DMS79 treated with DMSO at 0.1 percent for 48 hours (cell line): ENCODE data around the gene TSPAN5.

Experiments
- DNase-seq: peaks from one replicate; lab custom pipeline; 2025; lab: John Stamatoyannopoulos, UW

Gene TSPAN5

DNA sequence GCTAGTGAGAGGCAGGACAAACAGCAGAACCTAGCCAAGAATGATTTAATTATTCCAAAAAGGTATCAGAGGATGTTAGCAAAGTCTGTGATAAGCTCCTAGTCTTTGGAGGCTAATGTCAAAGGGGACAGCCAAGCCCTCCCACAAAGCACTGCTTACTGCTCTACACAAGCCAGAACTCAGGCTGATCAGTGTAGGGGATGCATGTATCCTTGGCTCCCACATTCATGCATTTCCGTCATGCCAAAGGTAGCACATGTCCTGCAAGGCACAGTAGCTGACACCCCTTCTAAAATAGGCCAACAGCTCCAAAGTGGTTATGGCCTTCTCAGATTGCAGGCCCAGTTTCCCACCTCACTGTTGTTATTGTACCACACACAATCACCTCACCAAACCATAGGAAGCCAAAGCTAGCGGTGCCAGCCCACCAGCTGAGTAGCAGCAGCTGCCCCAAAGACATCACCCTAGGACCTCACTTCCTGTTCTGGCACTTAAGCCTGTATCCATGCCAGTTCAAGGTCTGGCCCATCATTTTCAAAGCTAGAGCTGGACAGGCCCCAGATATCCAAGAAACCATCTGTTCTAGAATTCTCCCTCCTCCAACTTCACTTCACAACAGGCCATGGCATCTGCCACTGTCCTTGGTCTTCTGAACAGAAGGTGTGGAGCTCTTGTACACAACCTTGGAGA is 40.9 kb downstream of the TSPAN5 start:
- DNase-seq, result no peak

DNA sequence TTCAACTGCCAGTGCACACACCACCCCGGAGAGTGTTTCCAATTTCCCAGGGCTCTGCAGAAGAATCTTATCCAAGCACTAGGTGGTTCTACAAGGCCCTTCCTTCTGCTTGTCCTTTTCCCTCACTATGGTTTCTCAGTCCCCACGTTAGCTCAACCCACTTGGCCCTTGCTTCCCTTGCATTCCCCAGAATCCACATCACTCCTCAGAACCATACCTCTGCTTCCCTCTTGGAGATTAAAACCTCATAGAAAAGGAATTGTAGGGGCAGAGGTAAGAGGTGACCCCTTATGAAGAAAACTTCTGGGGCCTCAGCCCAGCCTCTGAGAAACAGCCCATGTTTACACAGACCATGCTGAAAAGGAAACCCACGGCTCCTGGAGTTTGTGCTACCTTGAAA is 42.4 kb downstream of the TSPAN5 start:
- DNase-seq, result no peak

- no peak for DNase-seq
Observed at GRCh38 chr4:98614662-98615061, 43.7 kb downstream of the TSPAN5 start.

GRCh38 chr4:98614094-98614493 is 44.3 kb downstream of the TSPAN5 start:
- DNase-seq, result no peak

DNA sequence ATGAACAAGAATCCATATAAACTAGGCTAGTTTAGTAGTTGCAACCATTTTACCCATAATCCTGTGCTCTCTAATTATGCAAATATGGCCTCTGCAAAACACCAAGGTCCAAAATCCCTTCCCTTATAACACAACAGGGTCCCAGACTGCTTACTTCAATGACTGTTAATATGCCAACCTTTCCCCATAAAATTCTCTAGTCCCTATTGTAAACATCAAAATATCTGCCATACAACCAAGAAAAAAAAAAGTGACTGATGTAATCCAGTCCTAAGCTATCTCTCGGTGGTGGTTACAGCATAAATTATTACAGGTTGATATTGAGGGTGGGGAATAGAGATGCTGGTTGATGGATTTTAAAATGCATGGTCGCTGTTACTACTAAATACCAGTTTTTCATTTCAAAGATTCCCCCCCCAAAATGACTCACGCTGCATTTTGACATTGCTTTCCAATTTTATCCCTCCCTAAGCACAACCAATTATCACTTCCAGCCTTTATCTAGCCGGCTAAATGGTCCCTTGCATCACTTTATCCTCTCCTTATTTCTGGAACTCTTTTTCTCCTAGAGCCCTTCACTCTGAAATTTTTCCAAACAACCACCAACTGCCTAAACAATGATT is 44.8 kb downstream of the TSPAN5 start:
- DNase-seq, result no peak

- no peak for DNase-seq
Observed at GRCh38 chr4:98612318-98613250, 45.8 kb downstream of the TSPAN5 start.

DNA sequence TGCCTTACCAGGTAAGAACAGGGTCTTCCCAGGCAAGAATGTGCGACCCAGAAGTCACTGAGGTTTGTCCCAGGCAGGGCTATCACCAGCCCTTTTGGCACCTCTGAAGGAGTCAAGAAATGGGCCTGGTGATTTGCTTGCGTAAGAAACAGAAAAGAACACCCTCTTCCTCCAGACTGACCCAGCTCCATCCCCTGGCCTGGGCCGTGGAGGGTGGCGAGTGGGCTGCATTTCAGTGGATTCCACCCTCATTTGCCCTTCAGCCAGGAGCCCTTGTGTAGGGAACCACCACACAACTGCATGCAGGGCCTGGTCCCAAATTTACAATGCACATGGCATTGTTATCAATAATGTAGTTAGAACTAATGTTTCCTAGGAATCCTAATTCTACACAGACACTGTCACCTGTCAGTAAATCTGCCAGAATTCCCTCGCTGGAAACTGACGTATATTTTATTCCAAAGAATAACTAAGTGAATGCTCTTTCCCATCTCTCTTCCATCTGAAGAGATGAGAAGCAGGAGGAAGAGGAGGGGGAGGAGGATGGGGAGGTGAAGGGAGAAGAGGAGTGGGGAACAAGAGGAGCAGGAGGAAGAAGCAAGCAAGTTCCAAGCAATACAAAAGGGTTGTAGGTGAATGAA is 46.6 kb downstream of the TSPAN5 start:
- DNase-seq, result no peak

DNA sequence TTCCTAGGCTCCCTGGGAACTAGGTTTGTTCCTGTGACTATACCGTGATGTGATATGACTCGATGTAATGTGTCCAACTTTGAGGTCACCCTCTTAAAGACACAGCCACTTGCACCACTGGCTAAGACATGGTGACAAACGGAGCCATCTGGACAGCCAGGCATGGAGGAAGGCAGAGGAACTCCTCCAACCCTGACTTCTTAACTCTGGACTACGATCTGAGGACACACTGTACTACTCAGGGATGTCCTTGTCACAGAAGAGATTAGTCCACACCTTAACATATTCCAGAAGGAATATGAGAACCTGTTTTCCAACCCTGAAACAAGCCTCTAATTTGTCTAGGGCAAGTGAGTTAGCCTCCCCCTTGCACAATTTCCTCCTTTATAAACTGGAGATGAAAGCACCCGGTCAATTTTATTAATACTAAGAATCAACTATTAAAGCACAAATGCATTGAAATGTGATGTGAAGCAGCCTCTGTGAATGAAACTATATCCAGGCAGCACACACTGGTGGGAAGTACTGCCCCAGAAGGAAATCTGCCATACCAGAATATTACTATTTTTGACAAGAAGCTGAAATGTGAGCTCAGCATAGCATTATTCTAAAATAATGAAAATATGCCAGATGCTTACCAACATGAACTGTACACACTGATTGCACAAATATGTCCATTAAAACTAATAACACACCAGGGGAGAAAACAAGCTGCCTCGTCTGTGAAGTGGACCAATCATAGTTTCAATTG is 47.3 kb downstream of the TSPAN5 start:
- DNase-seq, result no peak

GRCh38 chr4:98610431-98610830 is 48.0 kb downstream of the TSPAN5 start:
- no peak for DNase-seq

- no peak for DNase-seq
Observed at GRCh38 chr4:98609934-98610333, 48.5 kb downstream of the TSPAN5 start.

GRCh38 chr4:98608356-98608755 is 50.1 kb downstream of the TSPAN5 start:
- no peak for DNase-seq

GRCh38 chr4:98606894-98607293 is 51.5 kb downstream of the TSPAN5 start:
- DNase-seq, result no peak

DNA sequence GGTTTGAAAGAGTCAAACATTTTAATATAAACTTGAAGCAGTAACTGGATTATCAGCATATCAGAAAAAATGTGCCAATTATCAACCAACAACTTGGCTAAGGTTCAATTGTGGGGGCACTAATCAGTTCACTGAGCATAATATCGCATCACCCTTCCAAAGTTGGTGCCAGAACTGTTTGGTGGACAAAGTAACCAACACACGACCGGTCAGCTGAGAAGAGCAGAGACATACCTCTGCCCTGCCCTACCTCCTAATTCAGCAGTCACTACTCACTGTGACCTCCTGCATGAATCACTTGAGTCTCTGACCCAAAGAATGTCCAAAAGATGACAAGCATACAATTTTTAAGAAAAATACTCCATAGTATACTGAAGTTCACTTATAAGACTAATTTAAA is 53.2 kb downstream of the TSPAN5 start:
- no peak for DNase-seq

DNA sequence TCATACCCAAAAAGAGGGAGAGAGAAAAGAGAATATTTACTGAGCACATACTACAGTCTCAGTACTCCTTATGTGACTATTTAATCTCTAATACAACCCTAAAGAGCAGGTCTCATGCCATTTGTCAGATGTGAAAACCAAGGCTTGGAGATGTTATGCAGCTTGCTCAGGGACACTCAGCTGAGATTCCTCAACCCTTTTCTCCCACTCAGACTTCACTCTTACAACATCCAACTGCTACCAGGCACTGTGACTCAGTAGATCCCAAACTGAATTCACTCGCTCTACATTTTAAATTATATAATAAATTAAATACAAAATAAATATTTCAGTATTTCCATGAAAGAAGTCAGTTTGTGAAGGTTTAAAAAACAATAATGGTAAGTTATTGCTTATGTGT is 53.7 kb downstream of the TSPAN5 start:
- no peak for DNase-seq

DNA sequence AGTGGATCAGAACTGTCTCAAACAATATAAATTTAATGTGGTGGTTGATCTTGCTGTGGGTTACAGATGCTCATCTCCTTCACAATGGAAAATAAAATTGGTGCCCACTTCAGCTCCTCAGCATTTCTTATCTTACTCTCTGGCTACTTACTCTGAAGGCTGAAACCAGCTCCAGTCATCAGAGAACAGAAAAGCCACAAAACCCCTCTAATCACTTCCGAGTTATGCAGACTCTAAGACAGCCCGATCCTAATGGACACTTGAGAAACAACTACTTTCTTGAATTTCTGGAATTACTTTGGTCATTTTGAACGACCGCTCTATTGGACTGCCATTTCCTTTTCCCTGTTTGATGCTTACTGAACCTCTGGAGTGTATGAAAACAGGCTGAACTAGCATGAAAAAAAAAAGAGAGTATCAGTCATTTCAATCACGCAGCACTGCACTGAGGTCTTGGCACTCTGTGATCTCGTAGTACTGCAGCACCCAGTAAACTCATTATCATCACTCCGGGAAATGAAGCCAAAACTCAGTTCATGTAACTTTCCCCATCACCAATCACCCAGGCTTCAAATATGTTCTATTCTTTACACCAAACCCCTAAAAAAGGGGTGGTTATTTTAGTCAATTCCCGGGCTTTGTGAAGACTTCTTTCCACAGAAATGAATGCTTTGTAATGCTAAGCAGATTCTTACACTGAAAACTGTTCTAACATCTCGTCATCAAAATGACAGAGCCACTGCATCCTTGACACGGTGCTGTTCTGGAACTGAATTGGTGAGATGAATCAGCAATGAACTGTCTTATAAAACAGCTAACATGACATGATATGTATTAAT is 54.5 kb downstream of the TSPAN5 start:
- no peak for DNase-seq

- no peak for DNase-seq
Observed at GRCh38 chr4:98602270-98602669, 56.1 kb downstream of the TSPAN5 start.

DNA sequence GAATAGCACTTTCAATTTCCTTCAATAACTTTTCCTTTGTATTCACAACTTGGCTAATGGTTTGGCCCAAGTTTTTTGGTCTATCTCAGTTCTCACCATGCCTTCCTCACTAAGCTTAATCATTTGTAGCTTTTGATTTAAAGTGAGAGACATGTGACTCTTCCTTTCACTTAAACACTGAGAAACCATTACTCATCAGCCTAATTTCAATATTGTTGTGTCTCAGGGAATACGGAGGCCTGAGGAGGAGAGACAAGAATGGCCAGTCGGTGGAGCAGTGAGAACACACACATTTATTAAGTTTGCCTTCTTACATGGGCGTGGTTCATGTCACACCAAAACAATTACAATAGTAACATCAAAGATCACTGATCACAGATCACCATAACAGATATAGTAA is 56.7 kb downstream of the TSPAN5 start:
- DNase-seq, result no peak

GRCh38 chr4:98599617-98600205 is 58.7 kb downstream of the TSPAN5 start:
- no peak for DNase-seq

- DNase-seq, result no peak
Observed at GRCh38 chr4:98586962-98587354, 71.5 kb downstream of the TSPAN5 start.

DNA sequence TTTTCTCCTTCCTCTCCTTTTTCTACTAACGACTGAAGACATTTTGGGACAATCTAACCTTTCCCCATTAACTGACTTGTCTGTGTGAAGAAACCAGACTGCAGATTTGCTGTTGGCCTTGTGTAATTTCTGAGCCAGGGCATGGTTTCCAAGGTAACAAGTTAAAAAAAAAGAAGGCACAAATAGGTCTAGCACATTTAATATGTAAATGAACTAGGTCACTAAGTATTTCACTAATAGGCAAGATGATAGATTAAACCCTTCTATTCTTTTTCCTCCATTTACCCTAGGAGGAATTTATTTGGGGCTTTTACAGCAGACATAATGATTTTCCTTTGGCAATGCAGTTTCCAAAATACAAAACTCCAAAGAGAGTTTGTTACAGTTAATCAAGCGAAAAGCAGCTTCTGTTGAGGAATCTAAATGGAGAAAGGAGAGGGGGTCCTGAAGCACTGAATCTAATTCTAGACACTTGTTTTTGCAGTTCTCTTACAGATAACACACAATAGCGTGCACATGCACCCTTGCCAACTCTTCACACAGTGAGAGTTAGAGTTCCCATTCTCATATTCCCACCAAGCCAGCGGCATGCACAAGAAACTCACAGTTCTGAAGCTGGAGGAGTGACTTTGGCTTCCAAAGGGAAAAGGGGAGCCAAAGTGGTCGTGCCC is 72.0 kb downstream of the TSPAN5 start:
- no peak for DNase-seq
